H1 (cell line): ENCODE results near the gene HTR2A. TPM values are rescaled to one million over a fixed set of nuclear protein-coding genes. Genes with fewer than 3 reads are reported as not detected.
A peak's percentile ranks its signal among the peaks of the same experiment; 100 is the strongest.

Experiments
- ASH2L ChIP-seq: fragments of 200-600, 300-600 bp; sonication (generic); IDR thresholded peaks from one replicate; pipeline ENCODE4 v1.7.1; 2017; ENCODE audit warnings: low read length
- CBX5 ChIP-seq: fragments of 300-800, 300-1000 bp; sonication (generic); IDR thresholded peaks from 2 replicates; pipeline ENCODE4 v1.7.1; 2016; ENCODE audit warnings: antibody characterized with exemption, low read length, low read depth
- CBX8 ChIP-seq: fragments of 300-800, 300-1000 bp; sonication (generic); IDR thresholded peaks from 2 replicates; pipeline ENCODE4 v1.7.1; 2016; ENCODE audit warnings: low read depth, low read length, borderline replicate concordance
- CHD2 ChIP-seq: IDR thresholded peaks from 2 replicates; pipeline ENCODE4 v1.6.1; 2012; ENCODE audit warnings: low read length, improper control_type of control experiment
- EP300 ChIP-seq, 2 experiments: IDR thresholded peaks; 1 replicate in 1 of 2; 2 replicates in 1 of 2; pipeline ENCODE4 v1.6.1; 2011 to 2012; ENCODE audit warnings: low read depth in 2 of 2, low read length in 2 of 2, mild to moderate bottlenecking in 2 of 2, borderline replicate concordance in 1 of 2, inconsistent platforms in 1 of 2, moderate library complexity in 1 of 2
- KDM1A ChIP-seq: fragments of 200-600, 300-600 bp; sonication (generic); IDR thresholded peaks from 2 replicates; pipeline ENCODE4 v1.7.1; 2016; ENCODE audit warnings: mild to moderate bottlenecking, low read length, borderline replicate concordance
- KDM5A ChIP-seq: fragments of 200-600 bp; IDR thresholded peaks from 2 replicates; pipeline ENCODE4 v1.7.1; 2012; ENCODE audit warnings: mild to moderate bottlenecking, low read length, inconsistent platforms, mixed read lengths
- MAFK ChIP-seq: IDR thresholded peaks from 2 replicates; pipeline ENCODE4 v1.6.1; 2012; ENCODE audit warnings: low read depth, mild to moderate bottlenecking, improper control_type of control experiment, low read length
- MAX ChIP-seq: IDR thresholded peaks from 2 replicates; pipeline ENCODE4 v1.6.1; 2012; ENCODE audit warnings: inconsistent platforms
- POLR2A ChIP-seq, 2 experiments: IDR thresholded peaks; 1 replicate in 1 of 2; 2 replicates in 1 of 2; pipeline ENCODE4 v1.6.1; 2011; ENCODE audit warnings: low read depth in 2 of 2, low read length in 2 of 2, mild to moderate bottlenecking in 2 of 2; ENCODE audit errors: control extremely low read depth in 1 of 2
- POLR2AphosphoS5 ChIP-seq: IDR thresholded peaks from 2 replicates; pipeline ENCODE4 v1.6.1; 2011; ENCODE audit warnings: low read depth, low read length
- RBBP5 ChIP-seq: IDR thresholded peaks from 2 replicates; pipeline ENCODE4 v1.7.1; 2012; ENCODE audit warnings: low read depth, mild to moderate bottlenecking, inconsistent platforms, low read length, moderate library complexity, borderline replicate concordance
- RFX5 ChIP-seq: IDR thresholded peaks from 2 replicates; pipeline ENCODE4 v1.6.1; 2011; ENCODE audit warnings: low read depth, low read length, improper control_type of control experiment, borderline replicate concordance
- SIX5 ChIP-seq: IDR thresholded peaks from 2 replicates; pipeline ENCODE4 v1.6.1; 2011; ENCODE audit warnings: mild to moderate bottlenecking, low read depth, low read length
- SRF ChIP-seq: IDR thresholded peaks from 2 replicates; pipeline ENCODE4 v1.6.1; 2011; ENCODE audit warnings: mild to moderate bottlenecking, low read depth, low read length, moderate library complexity
- TAF1 ChIP-seq: IDR thresholded peaks from 2 replicates; pipeline ENCODE4 v1.6.1; 2011; ENCODE audit warnings: mild to moderate bottlenecking, low read depth, low read length
- TAF7 ChIP-seq: optimal IDR thresholded peaks from 2 replicates; pipeline ENCODE3; 2011; ENCODE audit warnings: low read depth, mild to moderate bottlenecking, inconsistent platforms, low read length, moderate library complexity, borderline replicate concordance
- TBP ChIP-seq: IDR thresholded peaks from 2 replicates; pipeline ENCODE4 v1.6.1; 2011; ENCODE audit warnings: low read depth, low read length, improper control_type of control experiment
- YY1 ChIP-seq: IDR thresholded peaks from 2 replicates; pipeline ENCODE4 v1.6.1; 2011; ENCODE audit warnings: low read depth, mild to moderate bottlenecking, low read length
- polyA plus RNA-seq, 7 experiments: library from polyadenylated mRNA; depleted of rRNA in 3 of 7; stranded (reverse) in 5 of 7; unstranded in 2 of 7; fragments of >200 nt in 5 of 7; fragments of 200-250 nt in 2 of 7; gene quantifications; 1 replicate in 5 of 7; 2 replicates in 1 of 7; 4 replicates in 1 of 7; pipeline versions ENCODE4 v1.2.1 to v1.2.3, GENCODE V29; 2011 to 2013; ENCODE audit warnings: missing spikeins in 2 of 7, mixed read lengths in 2 of 7
- total RNA-seq: library from RNA; stranded (reverse); fragmentation: NEBNext Ultra II Directional; extraction: Animal tissue kit (Norgen Biotek cat#: 25700); gene quantifications from 2 replicates; pipeline ENCODE4 v1.2.1, GENCODE V29; 2021
- TF ChIP-seq, protein P1 (sequence below): IDR thresholded peaks from 2 replicates; pipeline ENCODE4 v1.6.1; 2012; ENCODE audit warnings: low read length, inconsistent platforms
- TF ChIP-seq, protein P2 (sequence below): IDR thresholded peaks from 2 replicates; pipeline ENCODE4 v1.6.1; 2012; ENCODE audit warnings: inconsistent platforms

HTR2A gene
- total and polyA plus RNA-seq, 2 of the 8 experiments (the other 6 are each of a cell fraction or from before 2014, with no cell fraction given), result not detected

GRCh38 chr13:46796515-46797474 lies 100.1 kb downstream of the HTR2A start, which contains the start of gene ESD (continued):
- TF ChIP-seq, protein P1, sequence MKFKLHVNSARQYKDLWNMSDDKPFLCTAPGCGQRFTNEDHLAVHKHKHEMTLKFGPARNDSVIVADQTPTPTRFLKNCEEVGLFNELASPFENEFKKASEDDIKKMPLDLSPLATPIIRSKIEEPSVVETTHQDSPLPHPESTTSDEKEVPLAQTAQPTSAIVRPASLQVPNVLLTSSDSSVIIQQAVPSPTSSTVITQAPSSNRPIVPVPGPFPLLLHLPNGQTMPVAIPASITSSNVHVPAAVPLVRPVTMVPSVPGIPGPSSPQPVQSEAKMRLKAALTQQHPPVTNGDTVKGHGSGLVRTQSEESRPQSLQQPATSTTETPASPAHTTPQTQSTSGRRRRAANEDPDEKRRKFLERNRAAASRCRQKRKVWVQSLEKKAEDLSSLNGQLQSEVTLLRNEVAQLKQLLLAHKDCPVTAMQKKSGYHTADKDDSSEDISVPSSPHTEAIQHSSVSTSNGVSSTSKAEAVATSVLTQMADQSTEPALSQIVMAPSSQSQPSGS, result no peak
- peak; percentile 99 for TF ChIP-seq MAX
- no peak for TF ChIP-seq CBX8
- no peak for TF ChIP-seq RFX5
- no peak for TF ChIP-seq KDM1A
- peak; percentile 61 for TF ChIP-seq CHD2
- TF ChIP-seq ASH2L, result peak; percentile 97
- peak; percentile 98 for TF ChIP-seq RBBP5
- TF ChIP-seq POLR2AphosphoS5, result peak; percentile 79
- TF ChIP-seq CBX5, result no peak
- peak; percentile 74 for TF ChIP-seq TBP
- TF ChIP-seq TAF7, result peak; percentile 36
- TF ChIP-seq, protein P2, sequence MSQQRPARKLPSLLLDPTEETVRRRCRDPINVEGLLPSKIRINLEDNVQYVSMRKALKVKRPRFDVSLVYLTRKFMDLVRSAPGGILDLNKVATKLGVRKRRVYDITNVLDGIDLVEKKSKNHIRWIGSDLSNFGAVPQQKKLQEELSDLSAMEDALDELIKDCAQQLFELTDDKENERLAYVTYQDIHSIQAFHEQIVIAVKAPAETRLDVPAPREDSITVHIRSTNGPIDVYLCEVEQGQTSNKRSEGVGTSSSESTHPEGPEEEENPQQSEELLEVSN, result peak; percentile 98
- TF ChIP-seq KDM5A, result no peak
- no peak for TF ChIP-seq EP300 (IDR thresholded peaks at IDR 0.05; ENCODE audit: borderline replicate concordance in 1 of 2, low read depth in 2 of 2, low read length in 2 of 2)
- TF ChIP-seq POLR2A (IDR thresholded peaks at IDR 0.05; ENCODE audit: control extremely low read depth in 1 of 2, low read depth in 2 of 2, low read length in 2 of 2), result peak; percentile 83 to 91; a peak in 2 of 3 replicates
- no peak for TF ChIP-seq SIX5
- peak; percentile 97 for TF ChIP-seq YY1
- TF ChIP-seq SRF, result no peak
- TF ChIP-seq TAF1, result peak; percentile 78
- no peak for TF ChIP-seq MAFK
